ENCODE measurements around the gene BCAR1. TPM values are rescaled to one million over a fixed set of nuclear protein-coding genes. Genes with fewer than 3 reads are reported as not detected.
"Not testable (repeated sequence)": the region's sequence is repeated elsewhere in the genome, so short reads cannot be mapped to it uniquely, and the experiment has no call there.

BCAR1 gene
- total and polyA plus RNA-seq, 2 of the 13 experiments (the other 11 are each of a cell fraction or from before 2014, with no cell fraction given) = 48.1 to 51.7 TPM

DNA sequence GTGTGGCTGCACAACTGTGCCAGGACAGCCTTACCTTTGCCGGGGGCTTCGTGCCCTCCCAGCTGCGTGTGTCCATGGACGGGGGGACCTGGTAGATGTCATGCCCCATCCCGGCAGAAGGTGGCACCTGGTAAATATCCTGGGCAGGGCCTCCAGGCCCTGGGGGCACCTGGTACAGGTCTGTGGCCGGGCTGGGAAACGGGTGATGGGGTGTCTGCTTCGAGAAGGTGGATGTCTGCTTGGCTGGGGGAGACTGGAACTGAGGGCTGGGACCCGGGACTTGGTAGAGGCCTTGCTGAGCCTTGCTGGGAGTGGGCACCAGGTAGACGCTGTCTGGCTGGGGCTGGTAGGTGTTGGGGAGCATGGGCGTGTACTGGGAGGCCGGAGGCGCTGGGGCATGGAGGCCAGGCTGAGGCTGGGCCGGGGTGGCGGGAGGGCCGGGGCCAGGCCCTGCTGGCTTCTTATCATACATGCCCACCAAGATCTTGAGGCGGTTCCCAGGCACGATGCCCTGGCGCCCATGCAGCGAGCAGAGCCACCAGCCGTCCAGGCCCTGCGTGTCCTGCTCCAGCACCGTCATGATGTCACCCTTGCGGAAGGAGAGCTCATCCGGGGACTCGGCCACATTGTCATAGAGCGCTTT lies 8.9 kb downstream of the BCAR1 start:
- H3K27me3 ChIP-seq (ENCODE audit: control insufficient read depth in 1 of 2, insufficient read depth in 2 of 2, low read length in 2 of 2); CTCF ChIA-PET (ENCODE audit: low intra/inter-chr PET ratio, low total read pairs); ATAC-seq; DNase-seq (ENCODE audit: low spot score); H3K4me2 ChIP-seq (ENCODE audit: low read depth, low read length); H2AFZ ChIP-seq (ENCODE audit: low read length); intact Hi-C loops (cut with micrococcal nuclease; ENCODE audit: unreplicated experiment); H3K9ac ChIP-seq (ENCODE audit: insufficient read depth, low read depth, low read length); BruUV-seq (replicated peaks); in situ Hi-C loops (cut with HindIII; ENCODE audit: extremely low pct_ligation_motif_present, low pct_unique_long_range_greater_than_20kb); H4K20me1 ChIP-seq (ENCODE audit: insufficient read depth, low read length); H3K9me3 ChIP-seq (ENCODE audit: low read length); FAIRE-seq; H3K4me3 ChIP-seq (replicated peaks in 1 of 3; ENCODE audit: insufficient read depth in 1 of 3, low read depth in 2 of 3, low read length in 3 of 3): not testable (repeated sequence)
- peak; percentile 75 for TF ChIP-seq AGO2 (optimal IDR thresholded peaks at IDR 0.05; ENCODE audit: low read depth, low read length)
- TF ChIP-seq RBFOX2 (IDR thresholded peaks at IDR 0.05; ENCODE audit: low read depth, low read length) = peak; percentile 65
- peak; percentile 28; the same call in 1 of the 2 replicates for TF ChIP-seq KDM5B (CRISPR knock-in tag; IDR thresholded peaks at IDR 0.05; ENCODE audit: borderline replicate concordance)
- TF ChIP-seq RBM39 (IDR thresholded peaks at IDR 0.05; ENCODE audit: low read depth, low read length, poor library complexity, severe bottlenecking) = peak; percentile 62
- peak; percentile 63; the same call in 1 of the 2 replicates for TF ChIP-seq HNRNPL (IDR thresholded peaks at IDR 0.05; ENCODE audit: low read depth, low read length)
- Histone ChIP-seq H3K4me1 (ENCODE audit: insufficient read depth, low read length) (peaks cover 86% of the 10 kb centered on the region), H3K36me3 (replicated peaks in 1 of 2; ENCODE audit: control insufficient read depth in 1 of 2, insufficient read depth in 2 of 2, low read length in 2 of 2) (peaks cover 26 to 33% of the 10 kb centered on the region in 2 experiments), H3K27ac (ENCODE audit: extremely low read length, insufficient read depth, low read length) (peak overlapping the region; percentile 29), H3K79me2 (ENCODE audit: insufficient read depth, low read length) (peaks cover 79% of the 10 kb centered on the region)
- POLR2A ChIA-PET = interaction anchor here (3.8 to 14.7 kb wide), 3 partner anchors 13 to 66 kb away, joined by 27 to 312 read pairs (median 82); no protein-coding TSS in a partner anchor
- WGBS (ENCODE audit: low lambda C conversion rate) = 98% methylated on average over 8 of the region's 27 CpGs

GRCh38 chr16:75241955-75242354 lies 9.5 kb downstream of the BCAR1 start:
- H4K20me1 ChIP-seq (ENCODE audit: insufficient read depth, low read length) = peaks cover 2% of the 10 kb centered on the region; the same call in 1 of the 2 replicates
- no peaks in the 10 kb centered on the region for H3K27me3 ChIP-seq (ENCODE audit: control insufficient read depth in 1 of 2, insufficient read depth in 2 of 2, low read length in 2 of 2)
- BruUV-seq (replicated peaks) = no TSS peak
- H3K27ac ChIP-seq (ENCODE audit: extremely low read length, insufficient read depth, low read length) = no peak overlapping the region
- peaks cover 79% of the 10 kb centered on the region for H3K79me2 ChIP-seq (ENCODE audit: insufficient read depth, low read length)
- POLR2A ChIA-PET = no interaction called here
- ATAC-seq (no peak), DNase-seq (ENCODE audit: low spot score) (no peak), FAIRE-seq (no peak)
- no peak overlapping the region for H3K4me2 ChIP-seq (ENCODE audit: low read depth, low read length)
- no peak overlapping the region for H3K9ac ChIP-seq (ENCODE audit: insufficient read depth, low read depth, low read length)
- peaks cover 85% of the 10 kb centered on the region for H3K4me1 ChIP-seq (ENCODE audit: insufficient read depth, low read length)
- TF ChIP-seq, protein P1, sequence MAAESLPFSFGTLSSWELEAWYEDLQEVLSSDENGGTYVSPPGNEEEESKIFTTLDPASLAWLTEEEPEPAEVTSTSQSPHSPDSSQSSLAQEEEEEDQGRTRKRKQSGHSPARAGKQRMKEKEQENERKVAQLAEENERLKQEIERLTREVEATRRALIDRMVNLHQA (CRISPR knock-in tag; IDR thresholded peaks at IDR 0.05) = no peak
- TF ChIP-seq AGO2 (optimal IDR thresholded peaks at IDR 0.05; ENCODE audit: low read depth, low read length) (peak; percentile 39), ZNF367 (CRISPR knock-in tag; IDR thresholded peaks at IDR 0.05; ENCODE audit: borderline replicate concordance) (no peak), ATM (IDR thresholded peaks at IDR 0.05; ENCODE audit: borderline replicate concordance) (no peak), ZNF703 (CRISPR knock-in tag; IDR thresholded peaks at IDR 0.05; ENCODE audit: borderline replicate concordance) (no peak), KLF11 (CRISPR knock-in tag; IDR thresholded peaks at IDR 0.05) (no peak), RBFOX2 (IDR thresholded peaks at IDR 0.05; ENCODE audit: low read depth, low read length) (peak; percentile 43; the same call in 1 of the 2 replicates)
- TF ChIP-seq, protein P2, sequence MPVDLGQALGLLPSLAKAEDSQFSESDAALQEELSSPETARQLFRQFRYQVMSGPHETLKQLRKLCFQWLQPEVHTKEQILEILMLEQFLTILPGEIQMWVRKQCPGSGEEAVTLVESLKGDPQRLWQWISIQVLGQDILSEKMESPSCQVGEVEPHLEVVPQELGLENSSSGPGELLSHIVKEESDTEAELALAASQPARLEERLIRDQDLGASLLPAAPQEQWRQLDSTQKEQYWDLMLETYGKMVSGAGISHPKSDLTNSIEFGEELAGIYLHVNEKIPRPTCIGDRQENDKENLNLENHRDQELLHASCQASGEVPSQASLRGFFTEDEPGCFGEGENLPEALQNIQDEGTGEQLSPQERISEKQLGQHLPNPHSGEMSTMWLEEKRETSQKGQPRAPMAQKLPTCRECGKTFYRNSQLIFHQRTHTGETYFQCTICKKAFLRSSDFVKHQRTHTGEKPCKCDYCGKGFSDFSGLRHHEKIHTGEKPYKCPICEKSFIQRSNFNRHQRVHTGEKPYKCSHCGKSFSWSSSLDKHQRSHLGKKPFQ (CRISPR knock-in tag; IDR thresholded peaks at IDR 0.05; ENCODE audit: insufficient replicate concordance) = no peak
- no peak overlapping the region for H2AFZ ChIP-seq (ENCODE audit: low read length)
- no peak overlapping the region for H3K4me3 ChIP-seq (replicated peaks in 1 of 3; ENCODE audit: insufficient read depth in 1 of 3, low read depth in 2 of 3, low read length in 3 of 3)
- H3K36me3 ChIP-seq (replicated peaks in 1 of 2; ENCODE audit: control insufficient read depth in 1 of 2, insufficient read depth in 2 of 2, low read length in 2 of 2) = peaks cover 28 to 36% of the 10 kb centered on the region in 2 experiments
- H3K9me3 ChIP-seq (ENCODE audit: low read length) = no peaks in the 10 kb centered on the region
- 99% methylated on average over 7 of the region's 13 CpGs for WGBS (ENCODE audit: low lambda C conversion rate)
- in situ Hi-C loops (cut with HindIII; ENCODE audit: extremely low pct_ligation_motif_present, low pct_unique_long_range_greater_than_20kb) = no loop called here
- intact Hi-C loops (cut with micrococcal nuclease; ENCODE audit: unreplicated experiment) = no loop called here
- CTCF ChIA-PET (ENCODE audit: low intra/inter-chr PET ratio, low total read pairs) = no interaction called here

Data from HepG2 (cell line).